T-helper 22 cell (primary cell): ENCODE measurements around the gene DACH1.

Experiments
- DNase-seq: peaks from one replicate; pipeline ENCODE4 v3.0.0-alpha.2; 2020; ENCODE audit warnings: low read depth

DACH1 gene

DNA sequence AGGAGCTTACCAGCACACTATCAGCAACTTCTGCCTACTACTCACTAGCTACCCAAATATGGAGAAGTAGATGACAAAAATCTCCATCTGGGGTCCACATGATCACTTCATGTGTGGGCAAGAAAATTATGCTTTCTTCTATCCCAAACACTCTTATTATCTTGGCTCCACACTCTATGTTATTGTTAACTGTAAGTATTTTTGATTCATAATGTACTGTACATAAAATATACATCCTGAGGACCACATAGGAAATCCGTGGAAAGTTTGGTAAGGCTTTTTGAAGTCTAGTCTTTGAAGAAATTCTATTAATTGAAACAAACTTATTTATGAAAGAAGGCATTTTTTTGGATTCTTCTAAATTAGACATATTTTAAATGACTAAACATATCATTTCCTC, 378.8 kb downstream of the DACH1 start:
- no peak for DNase-seq

DNA sequence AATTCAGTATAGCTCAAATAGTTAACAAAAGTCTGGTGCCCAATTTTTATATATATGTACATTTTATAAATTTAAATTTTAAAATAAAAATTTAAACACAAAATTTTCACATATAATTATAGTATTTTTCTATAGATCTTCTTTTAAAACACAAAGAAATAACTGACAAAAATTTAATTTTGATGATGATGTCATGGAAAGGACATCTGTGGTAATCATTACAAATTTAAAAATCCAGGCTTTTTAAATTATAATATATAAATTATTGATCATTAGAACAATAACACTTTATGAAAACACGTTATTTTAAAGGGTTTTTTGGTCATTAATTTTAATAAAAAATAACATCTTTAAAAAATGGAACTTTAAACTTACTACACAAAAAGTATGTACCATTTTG, 381.1 kb downstream of the DACH1 start:
- no peak for DNase-seq

DNA sequence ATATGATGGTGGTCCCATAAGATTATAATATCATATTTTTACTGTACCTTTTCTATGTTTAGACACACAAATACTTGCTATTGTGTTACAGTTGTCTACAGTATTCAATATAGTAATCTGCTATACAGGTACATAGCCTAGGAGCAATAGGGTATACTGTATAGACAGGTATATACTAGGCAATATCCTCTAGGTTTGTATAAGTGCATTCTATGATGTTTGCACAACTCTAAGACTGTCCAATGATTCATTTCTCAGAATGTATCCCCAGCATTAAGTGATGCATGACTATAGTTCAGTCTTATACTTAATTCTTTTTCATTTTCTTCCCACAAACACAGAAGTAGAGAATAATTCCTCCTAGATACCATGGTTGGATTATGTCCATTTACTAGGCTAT, 383.3 kb downstream of the DACH1 start:
- DNase-seq, result no peak

DNA sequence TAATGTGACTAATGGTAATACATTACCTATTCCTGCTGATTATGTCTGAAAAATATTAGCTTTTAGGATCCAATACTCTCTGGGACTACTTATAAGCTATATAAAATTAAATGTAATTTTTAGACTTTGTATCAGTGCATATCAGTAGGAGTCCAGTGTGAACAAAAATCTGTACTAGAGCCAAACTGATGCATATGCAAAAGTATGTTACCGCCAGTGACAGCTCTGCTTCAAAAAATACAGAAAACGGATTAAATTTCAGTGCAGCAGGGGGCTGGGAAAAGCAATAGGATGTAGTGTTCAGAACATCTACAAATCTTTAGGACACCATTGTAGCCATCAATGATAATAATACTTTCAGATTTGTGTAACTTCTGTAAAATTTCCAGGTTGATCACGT, 385.5 kb downstream of the DACH1 start:
- no peak for DNase-seq

DNA sequence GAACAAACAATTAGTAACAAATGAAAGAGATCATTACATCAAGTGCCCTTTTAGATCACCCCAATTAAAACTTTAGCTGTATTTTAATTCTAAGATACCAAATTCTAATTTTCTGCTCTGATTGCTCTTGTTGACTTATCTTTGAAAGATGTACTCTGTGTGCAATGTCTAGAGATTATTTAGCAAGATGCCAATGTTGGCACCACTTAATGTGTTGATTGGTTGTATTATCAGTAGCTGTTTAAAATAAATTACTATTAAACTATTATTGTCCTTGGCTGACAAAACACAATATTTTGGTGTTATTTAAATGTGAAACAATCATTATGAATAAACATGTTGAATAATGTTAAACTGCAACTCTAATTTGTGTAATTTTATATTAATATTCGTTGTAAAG, 386.0 kb downstream of the DACH1 start:
- DNase-seq, result no peak

DNA sequence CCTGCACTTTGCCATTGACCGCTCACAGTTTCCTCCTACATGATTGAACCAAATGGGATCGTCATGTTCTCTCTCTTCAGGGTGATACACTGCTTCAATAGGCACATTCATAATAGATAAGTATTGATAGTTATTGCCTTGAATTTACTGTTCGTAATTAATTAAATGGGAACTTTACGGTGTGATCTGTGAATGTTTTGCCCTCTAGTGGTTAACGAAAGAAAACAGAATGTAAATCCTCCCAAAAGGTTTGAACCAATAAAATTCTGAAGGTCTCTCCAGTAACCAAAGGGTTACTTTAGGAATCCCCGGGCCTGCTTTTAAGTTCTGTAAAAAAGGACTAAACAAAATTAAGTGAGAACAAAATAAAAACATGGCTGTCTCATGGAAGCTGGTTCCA, 389.3 kb downstream of the DACH1 start:
- no peak for DNase-seq

DNA sequence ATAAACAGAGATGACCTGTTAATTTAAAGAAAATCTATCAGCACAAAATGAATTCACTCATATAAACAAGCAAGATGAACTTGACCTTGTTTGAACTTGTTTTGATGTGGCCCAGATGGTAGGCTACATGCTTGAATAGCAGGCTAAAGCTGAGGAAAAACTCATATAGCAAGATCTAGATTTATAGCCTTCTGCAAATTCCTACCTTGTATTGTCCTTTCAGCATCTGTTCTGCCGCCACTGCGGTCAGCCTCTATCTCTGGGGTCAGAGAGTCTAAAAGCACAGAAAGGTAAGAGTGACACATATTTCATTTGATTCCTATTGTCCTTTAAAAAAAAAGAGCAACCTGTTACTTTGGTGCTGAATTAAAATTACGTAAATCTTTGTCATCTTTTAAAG, 392.1 kb downstream of the DACH1 start:
- no peak for DNase-seq

DNA sequence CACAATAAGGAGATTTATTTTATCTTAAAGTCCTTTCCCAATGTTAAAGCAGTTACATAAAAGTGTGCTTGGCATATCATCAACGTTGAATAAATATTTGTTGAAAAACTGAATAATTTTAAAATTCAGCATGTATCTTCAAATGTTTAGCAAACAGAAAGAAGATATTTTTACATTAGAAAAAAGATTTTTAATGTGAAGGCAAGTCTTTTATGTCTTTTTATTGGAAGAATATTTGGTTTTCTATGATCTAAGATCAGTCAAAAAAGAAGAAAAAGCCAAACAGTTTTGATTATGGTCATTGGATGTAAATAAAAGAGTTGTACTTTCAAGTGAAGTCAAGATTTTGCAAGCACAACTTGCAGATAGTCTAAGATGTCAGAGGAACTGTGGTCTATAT, 397.4 kb downstream of the DACH1 start:
- no peak for DNase-seq

DNA sequence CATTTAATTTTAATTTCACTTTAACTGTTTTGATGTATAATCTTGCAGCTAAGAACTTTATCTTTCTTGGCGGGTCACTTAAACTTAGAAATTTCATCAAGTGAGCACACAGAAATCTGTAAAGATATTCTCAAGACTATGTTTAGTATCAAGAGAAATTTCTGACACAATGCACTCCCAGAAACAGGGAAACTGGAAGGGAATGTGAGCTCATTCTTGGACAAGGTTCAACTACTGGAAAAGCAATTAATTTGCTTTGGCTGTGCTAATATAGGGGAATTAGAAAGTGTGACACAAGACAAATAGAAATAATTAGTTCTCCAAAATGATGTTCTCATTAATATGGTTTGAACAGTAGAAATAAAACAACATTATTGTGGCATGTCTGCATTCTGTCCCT, 402.3 kb downstream of the DACH1 start:
- no peak for DNase-seq

DNA sequence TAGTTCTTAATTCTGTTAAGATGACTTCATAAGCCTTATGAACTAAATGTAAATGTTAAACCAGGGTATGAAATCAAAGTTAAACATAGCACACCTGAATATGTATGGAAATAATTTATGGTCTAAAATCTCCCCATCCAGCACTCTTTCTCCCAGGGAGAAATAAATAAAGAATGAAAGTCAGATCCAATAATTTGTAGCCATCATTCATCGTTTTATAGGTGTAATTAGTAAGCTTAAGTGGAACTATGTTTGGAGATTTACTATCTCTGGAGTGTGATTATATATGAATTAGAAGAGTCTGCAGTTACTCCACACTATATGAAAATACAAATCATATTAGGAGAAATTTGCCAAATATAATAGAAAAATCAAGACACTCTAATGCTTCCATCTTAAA, 405.1 kb downstream of the DACH1 start:
- no peak for DNase-seq

DNA sequence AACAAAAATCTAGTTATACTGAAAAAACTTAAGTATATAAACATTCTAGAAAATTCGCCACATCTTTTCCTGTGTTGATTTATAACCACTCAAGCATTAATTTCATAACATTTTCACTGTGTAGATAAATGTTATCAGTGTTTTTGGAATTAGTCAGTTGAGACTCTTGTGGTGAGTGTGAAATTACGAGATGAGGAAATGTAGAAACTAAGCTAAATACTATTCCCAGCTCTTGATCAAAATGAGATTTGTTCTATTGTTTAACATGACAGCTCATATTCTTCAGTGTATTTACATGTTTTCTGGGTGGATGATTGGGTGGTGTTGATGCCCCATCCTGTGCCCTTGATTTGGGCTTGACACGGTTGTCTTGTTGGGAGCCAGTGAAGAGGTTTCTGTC, 406.8 kb downstream of the DACH1 start:
- DNase-seq, result no peak

DNA sequence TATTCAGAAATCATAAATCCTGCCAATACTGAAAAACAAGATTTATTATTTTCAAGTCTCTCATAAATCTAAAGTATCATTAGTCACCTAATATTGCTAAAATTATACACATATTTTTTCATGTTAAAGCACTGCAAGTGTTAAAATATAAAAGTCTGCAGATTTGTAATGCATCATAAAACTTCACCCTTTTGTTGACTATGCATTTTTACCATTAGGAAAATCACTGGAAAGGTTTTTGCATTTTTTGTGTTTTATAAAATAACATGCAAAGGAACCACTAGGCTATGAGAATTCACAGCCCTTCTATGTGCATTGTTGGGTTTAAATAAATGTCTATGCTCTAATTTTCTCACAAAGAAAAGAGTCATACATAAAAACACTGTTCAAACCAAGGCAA, 407.3 kb downstream of the DACH1 start:
- no peak for DNase-seq

DNA sequence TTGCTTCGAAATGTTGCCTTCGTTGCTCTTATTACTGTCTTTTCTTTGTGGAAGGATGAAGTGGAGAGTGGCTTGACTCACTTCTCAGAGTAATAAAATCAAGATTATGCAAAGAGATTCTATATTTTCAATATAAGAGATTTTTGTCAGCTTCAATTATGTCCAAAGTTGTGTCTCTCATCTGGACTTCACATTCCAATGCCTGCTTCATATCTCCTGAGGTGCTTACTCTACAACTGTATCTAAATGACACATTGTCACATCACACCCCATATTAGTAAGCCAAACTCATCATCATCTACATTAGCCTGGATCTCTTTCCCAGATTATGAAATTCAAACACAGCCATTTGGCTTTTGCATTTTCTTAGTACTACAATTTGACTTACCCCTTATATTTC, 409.4 kb downstream of the DACH1 start:
- no peak for DNase-seq

DNA sequence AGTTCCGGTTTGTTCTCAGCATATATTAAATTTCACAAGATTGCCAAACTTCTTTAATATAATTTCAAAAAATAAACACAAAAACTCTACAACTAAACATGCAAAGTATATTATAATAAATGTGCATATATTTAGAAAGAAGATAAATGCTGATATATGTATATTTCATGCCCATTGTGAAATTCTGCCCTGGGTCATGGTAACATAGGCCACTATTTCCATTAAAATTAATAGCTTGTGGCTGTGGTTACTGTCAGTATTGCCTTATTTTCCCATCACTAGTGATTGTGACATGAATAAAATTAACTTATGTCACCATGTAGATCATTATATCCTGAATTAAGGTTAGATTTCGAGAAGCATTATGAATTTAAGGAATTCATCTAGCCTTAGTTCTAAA, 410.9 kb downstream of the DACH1 start:
- DNase-seq, result no peak

DNA sequence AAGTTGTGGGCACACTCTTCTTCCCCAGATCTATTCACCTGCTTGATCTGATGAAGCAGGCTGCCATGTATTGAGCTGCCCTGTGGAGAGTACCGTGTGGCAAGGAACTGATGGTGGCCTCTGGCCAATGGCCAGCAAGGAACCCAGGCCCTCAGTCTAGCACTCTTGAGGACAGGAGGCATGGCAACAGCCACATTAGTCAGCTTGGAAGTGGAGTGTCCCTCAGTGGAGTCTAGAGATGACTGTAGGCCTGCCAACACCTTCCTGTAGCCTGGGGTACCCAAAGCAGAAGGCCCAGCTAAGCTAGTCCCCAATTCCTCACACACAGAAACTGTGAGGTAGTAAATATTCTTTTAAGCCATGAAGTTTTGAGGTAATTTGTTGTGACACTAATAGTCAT, 412.5 kb downstream of the DACH1 start:
- DNase-seq, result no peak

DNA sequence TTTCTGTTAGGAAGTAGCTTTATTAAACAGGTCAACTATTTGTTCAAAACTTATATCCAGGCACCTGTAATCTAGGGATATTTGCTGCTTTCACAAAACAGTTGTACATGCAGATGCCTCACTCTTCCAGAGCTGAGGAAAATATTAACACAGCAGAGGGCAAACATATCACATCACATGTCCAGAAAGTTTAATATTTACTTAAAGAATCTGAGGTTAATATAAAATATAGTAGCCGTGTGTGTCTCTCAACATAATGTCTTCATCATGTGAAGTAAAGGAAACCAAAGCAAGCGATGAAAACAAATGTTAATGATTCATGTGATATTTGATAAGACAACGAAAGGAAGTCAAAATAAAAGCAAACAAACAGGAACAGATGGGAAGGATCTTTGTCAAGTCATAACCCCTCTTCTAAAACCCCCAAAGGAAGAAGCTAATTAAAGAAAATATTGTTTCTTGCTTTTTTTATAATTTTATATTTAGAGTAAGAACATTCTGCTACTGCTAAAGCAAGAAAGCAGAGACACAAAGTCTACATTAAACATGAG, 418.8 kb downstream of the DACH1 start:
- no peak for DNase-seq

DNA sequence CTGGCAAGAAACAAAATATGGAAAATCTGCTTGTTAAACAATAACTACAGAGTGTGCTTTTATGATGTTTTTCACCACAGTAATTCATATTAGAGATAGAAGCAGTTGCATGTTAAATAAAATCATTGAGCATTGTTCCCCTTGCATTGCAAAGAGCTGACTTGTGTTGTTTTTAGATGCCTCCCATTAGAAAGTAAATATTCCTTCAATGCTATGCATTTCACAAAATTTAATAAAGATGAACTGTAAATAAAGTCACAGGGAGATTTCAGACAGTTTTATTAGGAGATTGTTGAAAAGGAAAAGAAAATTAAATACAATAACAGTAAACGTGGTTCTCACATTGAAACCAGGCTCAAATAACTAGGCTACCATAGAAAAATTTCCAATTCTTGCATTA, 429.3 kb downstream of the DACH1 start:
- DNase-seq, result no peak

DNA sequence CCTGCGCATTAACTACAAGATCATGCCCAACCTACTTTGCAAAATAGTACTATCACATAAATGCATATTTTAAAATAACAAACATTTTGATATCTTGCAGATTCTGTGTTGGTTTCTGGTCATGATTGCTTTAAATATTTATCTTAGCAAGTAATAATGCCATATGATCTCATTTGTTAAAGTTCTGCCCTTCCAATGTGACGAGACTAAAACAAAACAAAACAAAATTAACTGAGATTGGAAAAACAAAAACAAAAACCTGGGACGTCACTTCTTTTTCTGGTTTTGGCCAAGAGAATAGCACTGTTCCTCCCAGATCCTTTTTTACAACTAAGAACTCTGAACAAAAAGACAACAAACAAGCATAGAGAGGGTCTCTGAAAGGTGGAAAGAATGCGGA, 436.3 kb downstream of the DACH1 start:
- DNase-seq, result no peak

DNA sequence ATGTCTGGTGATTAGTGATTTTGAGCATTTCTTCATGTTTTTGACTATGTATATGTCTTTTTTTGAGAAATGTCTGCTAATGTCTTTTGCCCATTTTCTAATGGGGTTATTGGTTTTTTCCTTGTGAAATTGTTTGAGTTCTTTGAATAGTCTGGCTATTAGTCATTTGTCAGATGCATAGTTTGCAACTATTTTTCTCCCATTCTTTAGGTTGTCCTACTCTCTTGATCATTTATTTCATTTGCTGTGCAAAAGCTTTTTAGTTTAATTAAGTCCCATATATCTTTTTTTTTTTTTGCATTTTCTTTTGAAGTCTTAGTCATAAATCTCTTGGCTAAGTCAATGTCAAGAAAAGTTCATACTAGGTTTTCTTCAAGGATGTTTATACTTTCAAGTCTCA, 449.8 kb downstream of the DACH1 start:
- no peak for DNase-seq

DNA sequence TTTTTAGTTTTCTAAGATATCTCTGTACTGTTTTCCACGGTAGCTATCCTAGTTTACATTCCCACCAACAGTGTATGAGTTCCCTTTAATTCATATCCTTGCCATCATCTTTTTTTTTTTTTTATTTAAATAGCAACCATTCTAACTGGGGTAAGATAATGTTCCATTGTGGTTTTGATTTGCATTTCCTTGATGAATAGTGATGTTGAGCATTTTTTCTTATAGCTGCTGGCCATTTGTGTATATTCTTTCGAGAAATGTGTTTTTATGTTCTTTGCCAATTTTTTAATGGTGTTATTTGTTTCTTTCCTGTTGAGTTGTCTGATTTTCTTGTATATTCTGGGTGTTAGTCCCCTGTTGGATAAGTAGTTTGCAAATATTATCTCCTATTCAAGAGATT, 454.8 kb downstream of the DACH1 start:
- DNase-seq, result no peak

DNA sequence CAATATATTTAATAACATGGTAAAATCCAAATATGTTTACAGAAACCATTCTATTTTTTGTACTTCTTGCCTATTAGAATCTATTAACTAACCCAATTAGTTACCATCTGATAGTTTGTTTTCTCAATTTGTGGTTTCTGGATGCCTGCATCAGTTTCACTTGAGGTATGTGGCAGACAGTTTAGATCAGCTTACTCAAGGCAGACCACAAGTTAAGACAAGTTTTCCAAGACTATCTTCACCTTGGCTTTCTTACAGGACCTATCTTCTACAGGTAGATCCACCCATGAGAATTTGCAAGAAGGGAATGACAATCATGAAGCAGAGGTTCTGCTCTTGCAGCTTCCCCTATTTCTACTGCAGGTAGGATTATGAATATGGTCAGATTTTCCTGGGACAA, 458.6 kb downstream of the DACH1 start:
- DNase-seq, result no peak

DNA sequence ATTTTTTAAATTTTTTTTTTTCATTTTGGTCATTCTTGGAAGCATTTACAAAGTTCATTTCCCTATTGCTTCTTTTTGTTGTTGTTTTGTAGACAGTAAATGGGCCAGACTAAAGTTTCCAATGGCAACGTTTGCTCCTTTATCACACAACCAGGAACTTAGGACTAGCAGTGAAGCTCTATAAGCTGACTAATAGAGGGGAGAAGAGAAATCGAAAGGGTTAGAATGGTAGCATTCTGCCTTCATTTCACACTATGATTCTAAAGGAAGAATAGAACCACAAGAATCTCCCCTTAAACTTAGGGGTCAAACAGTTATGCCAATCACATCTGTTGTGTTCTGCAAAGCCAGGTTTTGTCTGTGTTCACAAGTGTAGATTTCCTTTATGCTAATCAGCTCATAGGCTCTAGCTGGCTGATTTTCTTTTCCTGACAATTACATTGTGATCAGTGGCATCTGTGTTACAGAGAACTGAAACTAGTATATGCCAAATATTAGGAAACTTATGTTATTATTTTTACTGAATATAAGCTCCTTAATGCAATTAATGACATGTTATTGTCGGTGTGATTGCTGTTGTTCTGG, 467.3 kb downstream of the DACH1 start:
- DNase-seq, result no peak

DNA sequence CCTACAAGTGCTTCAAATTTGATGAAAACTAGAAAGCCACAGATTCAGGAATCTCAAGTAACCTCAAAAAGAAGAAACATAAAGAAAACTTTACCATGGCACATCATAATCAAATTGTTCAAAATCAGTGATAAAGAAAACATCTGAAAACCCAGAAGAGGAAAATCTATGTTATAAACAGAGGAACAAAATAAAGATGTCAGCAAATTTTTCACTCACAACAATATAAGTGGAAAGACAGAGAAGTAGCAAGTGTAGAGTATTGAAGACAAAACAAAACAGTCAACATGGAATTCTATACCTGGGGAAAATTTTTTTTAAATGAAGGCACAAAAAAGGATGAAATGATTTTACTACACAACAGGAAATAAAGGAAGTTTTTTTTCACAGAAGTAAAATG, 470.9 kb downstream of the DACH1 start:
- no peak for DNase-seq

DNA sequence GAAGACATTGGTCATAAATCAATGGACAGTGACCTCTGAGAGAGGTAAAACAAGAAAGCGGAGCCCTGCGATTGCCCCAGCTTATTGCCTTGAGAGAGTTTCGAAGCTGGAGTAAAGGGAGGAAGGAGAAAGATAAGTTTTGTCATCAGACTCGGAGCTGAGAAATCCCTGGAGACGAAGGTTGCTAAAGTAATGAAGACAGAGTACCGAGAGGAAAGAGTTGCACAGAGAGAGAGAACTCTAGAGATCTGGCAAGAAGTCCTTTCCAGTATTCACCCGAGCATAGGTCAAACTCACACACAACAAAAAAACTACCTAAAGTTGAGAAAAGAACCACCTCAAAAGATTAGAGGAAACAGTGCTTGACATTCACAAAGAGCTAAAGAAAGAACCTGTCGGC, 472.0 kb downstream of the DACH1 start:
- no peak for DNase-seq

DNA sequence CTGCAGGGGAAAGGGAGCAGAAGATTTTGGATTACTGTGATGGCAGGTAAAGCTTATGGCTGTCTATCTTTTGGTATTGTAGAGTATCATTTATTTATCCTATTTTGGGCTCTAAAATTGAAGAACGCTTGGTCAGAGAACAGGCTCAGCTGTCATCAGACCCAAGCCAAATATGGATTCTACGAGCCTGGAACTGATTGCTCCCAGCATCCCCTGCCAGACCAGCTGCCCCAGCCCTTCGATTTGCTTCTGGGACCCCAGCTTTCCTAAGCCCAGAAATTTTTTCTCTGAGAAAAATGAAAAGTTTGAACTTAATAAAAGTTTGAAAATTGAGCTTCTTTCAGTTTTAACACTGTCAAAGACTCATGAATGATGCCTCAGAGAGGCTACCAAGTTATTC, 472.8 kb downstream of the DACH1 start:
- DNase-seq, result no peak
